Measurements from ENCODE around the gene GPR155. TPM values are rescaled to one million over a fixed set of nuclear protein-coding genes. Genes with fewer than 3 reads are reported as not detected.
"Not testable (repeated sequence)": the region's sequence is repeated elsewhere in the genome, so short reads cannot be mapped to it uniquely, and the experiment has no call there.

Gene GPR155
- total RNA-seq, 1 donor from 2014 or later = 0.94 TPM

DNA sequence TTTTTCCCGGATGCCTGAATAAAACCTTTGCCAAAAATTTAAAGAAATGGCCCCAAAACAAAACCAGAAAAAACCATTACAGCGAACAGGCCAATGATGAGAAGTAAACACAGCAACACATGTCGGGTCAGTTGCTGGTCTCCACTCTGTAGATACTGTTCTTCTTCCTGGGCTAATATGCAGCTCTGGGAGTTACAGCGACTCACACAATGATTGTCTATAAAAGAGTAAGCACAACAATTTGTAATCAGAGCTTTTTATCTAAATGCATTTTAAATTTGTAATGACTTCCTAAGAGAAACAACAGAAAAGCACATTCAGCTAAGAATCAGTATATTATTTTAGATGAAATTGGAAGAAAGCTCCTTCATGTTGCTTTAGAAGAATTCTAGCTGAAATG, 40.3 kb downstream of the GPR155 start:
- no peak for DNase-seq (ENCODE audit: low spot score)
- Mint-ChIP-seq H3K4me1 (ENCODE audit: low read depth) (peaks cover 2% of the 10 kb centered on the region), H3K9me3 (no peaks in the 10 kb centered on the region), H3K27ac (no peak overlapping the region), H3K27me3 (ENCODE audit: low read depth) (no peaks in the 10 kb centered on the region), H3K4me3 (ENCODE audit: low read depth) (no peak overlapping the region), H3K36me3 (ENCODE audit: low read depth) (peaks cover 10% of the 10 kb centered on the region)
- intact Hi-C loops (cut with micrococcal nuclease) = no loop called here

- Mint-ChIP-seq H3K4me3 (ENCODE audit: low read depth) (no peak overlapping the region), H3K36me3 (ENCODE audit: low read depth) (peaks cover 10% of the 10 kb centered on the region), H3K27ac (no peak overlapping the region), H3K27me3 (ENCODE audit: low read depth) (no peaks in the 10 kb centered on the region), H3K4me1 (ENCODE audit: low read depth) (no peaks in the 10 kb centered on the region), H3K9me3 (no peaks in the 10 kb centered on the region)
- no peak for DNase-seq (ENCODE audit: low spot score)
- intact Hi-C loops (cut with micrococcal nuclease) = no loop called here
Measured at GRCh38 chr2:174445248-174445647, 41.6 kb downstream of the GPR155 start.

GRCh38 chr2:174444761-174445160, 42.1 kb downstream of the GPR155 start:
- DNase-seq (ENCODE audit: low spot score) = no peak
- H3K36me3 Mint-ChIP-seq (ENCODE audit: low read depth) = peaks cover 10% of the 10 kb centered on the region
- intact Hi-C loops (cut with micrococcal nuclease) = no loop called here
- H3K9me3 Mint-ChIP-seq = no peaks in the 10 kb centered on the region
- no peak overlapping the region for H3K4me3 Mint-ChIP-seq (ENCODE audit: low read depth)
- no peak overlapping the region for H3K27ac Mint-ChIP-seq
- H3K4me1 Mint-ChIP-seq (ENCODE audit: low read depth) = no peaks in the 10 kb centered on the region
- H3K27me3 Mint-ChIP-seq (ENCODE audit: low read depth) = no peaks in the 10 kb centered on the region

GRCh38 chr2:174442546-174443510, 44.0 kb downstream of the GPR155 start:
- Mint-ChIP-seq H3K4me3 (ENCODE audit: low read depth) (no peak overlapping the region), H3K36me3 (ENCODE audit: low read depth) (peaks cover 6% of the 10 kb centered on the region), H3K27me3 (ENCODE audit: low read depth) (no peaks in the 10 kb centered on the region), H3K9me3 (no peaks in the 10 kb centered on the region), H3K4me1 (ENCODE audit: low read depth) (no peaks in the 10 kb centered on the region), H3K27ac (no peak overlapping the region)
- intact Hi-C loops (cut with micrococcal nuclease) = no loop called here
- DNase-seq (ENCODE audit: low spot score) = no peak

- H3K9me3 Mint-ChIP-seq = no peaks in the 10 kb centered on the region
- no peaks in the 10 kb centered on the region for H3K4me1 Mint-ChIP-seq (ENCODE audit: low read depth)
- H3K27ac Mint-ChIP-seq = no peak overlapping the region
- no peaks in the 10 kb centered on the region for H3K27me3 Mint-ChIP-seq (ENCODE audit: low read depth)
- intact Hi-C loops (cut with micrococcal nuclease) = no loop called here
- peaks cover 5% of the 10 kb centered on the region for H3K36me3 Mint-ChIP-seq (ENCODE audit: low read depth)
- no peak for DNase-seq (ENCODE audit: low spot score)
- H3K4me3 Mint-ChIP-seq (ENCODE audit: low read depth) = no peak overlapping the region
Measured at GRCh38 chr2:174439950-174440349, 46.9 kb downstream of the GPR155 start.

- Mint-ChIP-seq H3K4me3 (ENCODE audit: low read depth) (no peak overlapping the region), H3K27ac (no peak overlapping the region), H3K27me3 (ENCODE audit: low read depth) (no peaks in the 10 kb centered on the region), H3K36me3 (ENCODE audit: low read depth) (peaks cover 3% of the 10 kb centered on the region), H3K9me3 (no peaks in the 10 kb centered on the region), H3K4me1 (ENCODE audit: low read depth) (no peaks in the 10 kb centered on the region)
- no peak for DNase-seq (ENCODE audit: low spot score)
- intact Hi-C loops (cut with micrococcal nuclease) = no loop called here
Measured at GRCh38 chr2:174439323-174439722, 47.5 kb downstream of the GPR155 start.

DNA sequence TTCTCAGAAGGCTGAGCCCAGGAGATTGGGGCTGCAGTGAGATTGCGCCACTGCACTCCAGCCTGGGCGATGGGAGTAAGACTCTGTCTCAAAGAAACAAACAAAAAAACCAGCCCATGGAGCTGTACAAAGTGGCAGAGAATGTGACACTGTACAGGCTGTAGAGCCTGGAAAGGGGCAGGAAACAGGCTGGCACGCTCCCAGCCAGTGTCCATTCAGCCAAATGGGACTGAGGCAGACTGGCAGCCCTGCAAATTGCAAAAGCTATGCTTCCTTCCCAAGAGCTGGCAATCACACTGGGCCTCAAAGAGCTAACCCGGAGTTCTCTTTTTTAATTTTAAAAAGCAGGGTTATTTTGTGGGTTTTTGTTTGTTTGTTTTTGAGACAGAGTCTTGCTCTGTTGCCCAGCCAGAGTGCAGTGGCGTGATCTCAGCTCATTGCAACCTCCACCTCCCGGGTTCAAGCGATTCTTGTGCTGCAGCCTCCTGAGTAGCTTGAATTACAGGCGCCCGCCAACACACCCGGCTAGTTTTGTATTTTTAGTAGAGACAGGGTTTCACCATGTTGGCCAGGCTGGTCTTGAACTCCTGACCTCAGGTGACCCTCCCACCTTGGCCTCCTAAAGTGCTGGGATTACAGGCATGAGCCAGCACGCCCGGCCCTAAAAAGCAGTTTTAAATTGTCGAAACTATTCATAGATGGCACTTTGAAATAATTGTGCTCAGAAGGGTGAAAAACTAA, 48.5 kb downstream of the GPR155 start:
- H3K27ac Mint-ChIP-seq = no peak overlapping the region
- DNase-seq (ENCODE audit: low spot score) = no peak
- no peaks in the 10 kb centered on the region for H3K9me3 Mint-ChIP-seq
- H3K36me3 Mint-ChIP-seq (ENCODE audit: low read depth) = peaks cover 3% of the 10 kb centered on the region
- H3K4me3 Mint-ChIP-seq (ENCODE audit: low read depth) = no peak overlapping the region
- intact Hi-C loops (cut with micrococcal nuclease) = no loop called here
- no peaks in the 10 kb centered on the region for H3K4me1 Mint-ChIP-seq (ENCODE audit: low read depth)
- H3K27me3 Mint-ChIP-seq (ENCODE audit: low read depth) = no peaks in the 10 kb centered on the region

GRCh38 chr2:174436351-174436750, 50.5 kb downstream of the GPR155 start:
- Mint-ChIP-seq H3K4me3 (ENCODE audit: low read depth) (no peak overlapping the region), H3K4me1 (ENCODE audit: low read depth) (no peaks in the 10 kb centered on the region), H3K36me3 (ENCODE audit: low read depth) (no peaks in the 10 kb centered on the region), H3K27ac (no peak overlapping the region), H3K9me3 (no peaks in the 10 kb centered on the region), H3K27me3 (ENCODE audit: low read depth) (no peaks in the 10 kb centered on the region)
- DNase-seq (ENCODE audit: low spot score) = no peak
- intact Hi-C loops (cut with micrococcal nuclease) = no loop called here

GRCh38 chr2:174431902-174432301, 54.9 kb downstream of the GPR155 start:
- Mint-ChIP-seq H3K27ac (no peak overlapping the region), H3K9me3 (no peaks in the 10 kb centered on the region), H3K4me3 (ENCODE audit: low read depth) (no peak overlapping the region), H3K36me3 (ENCODE audit: low read depth) (peaks cover 3% of the 10 kb centered on the region), H3K4me1 (ENCODE audit: low read depth) (no peaks in the 10 kb centered on the region), H3K27me3 (ENCODE audit: low read depth) (no peaks in the 10 kb centered on the region)
- no peak for DNase-seq (ENCODE audit: low spot score)
- intact Hi-C loops (cut with micrococcal nuclease) = no loop called here

DNA sequence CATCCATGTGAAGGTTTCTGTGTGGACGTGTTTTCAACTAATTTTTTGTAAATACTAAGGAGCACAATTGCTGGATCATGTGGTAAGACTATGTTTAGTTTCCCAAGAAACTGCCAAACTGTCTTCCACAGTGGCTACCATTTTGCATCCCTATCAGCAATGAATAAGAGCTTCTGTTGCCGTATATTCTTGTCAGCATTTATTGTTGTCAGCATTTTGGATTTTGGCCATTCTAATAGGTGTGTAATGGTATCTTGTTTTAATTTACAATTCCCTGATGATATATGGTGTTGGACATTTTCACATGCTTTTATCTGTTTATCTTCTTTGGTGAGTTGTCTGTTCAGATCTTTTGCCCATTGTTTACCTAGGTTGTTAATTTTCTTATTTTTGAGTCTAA, 56.8 kb downstream of the GPR155 start:
- intact Hi-C loops (cut with micrococcal nuclease) = no loop called here
- DNase-seq (ENCODE audit: low spot score) = no peak
- no peaks in the 10 kb centered on the region for H3K27me3 Mint-ChIP-seq (ENCODE audit: low read depth)
- no peaks in the 10 kb centered on the region for H3K9me3 Mint-ChIP-seq
- no peaks in the 10 kb centered on the region for H3K4me1 Mint-ChIP-seq (ENCODE audit: low read depth)
- no peak overlapping the region for H3K4me3 Mint-ChIP-seq (ENCODE audit: low read depth)
- H3K27ac Mint-ChIP-seq = no peak overlapping the region
- H3K36me3 Mint-ChIP-seq (ENCODE audit: low read depth) = peaks cover 3% of the 10 kb centered on the region

GRCh38 chr2:174428214-174428613, 58.6 kb downstream of the GPR155 start:
- Mint-ChIP-seq H3K27me3 (ENCODE audit: low read depth) (no peaks in the 10 kb centered on the region), H3K4me3 (ENCODE audit: low read depth) (no peak overlapping the region), H3K4me1 (ENCODE audit: low read depth) (no peaks in the 10 kb centered on the region), H3K27ac (no peak overlapping the region), H3K9me3 (no peaks in the 10 kb centered on the region), H3K36me3 (ENCODE audit: low read depth) (peaks cover 3% of the 10 kb centered on the region)
- intact Hi-C loops (cut with micrococcal nuclease) = no loop called here
- DNase-seq (ENCODE audit: low spot score) = no peak

DNA sequence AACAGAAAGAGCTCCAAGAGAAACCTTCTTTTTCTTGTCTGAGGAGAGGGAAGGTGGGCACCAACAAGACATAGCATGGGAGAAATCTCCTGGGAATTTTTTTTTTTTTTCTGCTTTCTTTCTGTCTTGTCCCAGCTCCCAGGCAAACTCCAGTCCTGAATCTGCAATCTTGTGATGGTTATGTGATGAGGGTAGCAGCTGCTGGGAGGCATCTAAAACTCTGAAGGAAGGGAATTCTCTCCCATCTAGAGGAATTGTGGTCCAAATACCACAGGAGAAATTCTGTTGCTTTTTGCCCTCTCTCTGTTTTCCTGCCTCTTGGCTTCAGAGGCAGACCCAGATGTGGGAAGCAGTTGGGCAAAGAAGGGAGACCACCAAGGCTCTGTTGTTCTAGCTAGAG, 74.6 kb downstream of the GPR155 start:
- Mint-ChIP-seq H3K4me1 (ENCODE audit: low read depth) (no peaks in the 10 kb centered on the region), H3K27ac (no peak overlapping the region), H3K9me3 (no peaks in the 10 kb centered on the region), H3K4me3 (ENCODE audit: low read depth) (no peak overlapping the region), H3K36me3 (ENCODE audit: low read depth) (peaks cover 16% of the 10 kb centered on the region), H3K27me3 (ENCODE audit: low read depth) (no peaks in the 10 kb centered on the region)
- intact Hi-C loops (cut with micrococcal nuclease) = no loop called here
- DNase-seq (ENCODE audit: low spot score) = no peak

GRCh38 chr2:174410039-174410438, 76.8 kb downstream of the GPR155 start:
- DNase-seq (ENCODE audit: low spot score); H3K9me3 Mint-ChIP-seq; intact Hi-C loops (cut with micrococcal nuclease); H3K27ac Mint-ChIP-seq; H3K4me1 Mint-ChIP-seq (ENCODE audit: low read depth); H3K27me3 Mint-ChIP-seq (ENCODE audit: low read depth): not testable (repeated sequence)
- H3K36me3 Mint-ChIP-seq (ENCODE audit: low read depth) = peaks cover 16% of the 10 kb centered on the region
- H3K4me3 Mint-ChIP-seq (ENCODE audit: low read depth) = peak overlapping the region; percentile 21

Measured in activated T-helper 2 cell treated with anti-CD3 and anti-CD28 coated beads, Interferon-gamma antibody, Interleukin-2, Interleukin-4, amounts not matched to agents 10 μg/mL and 5 μg/mL and 100 μg/mL, durations not matched to agents 14 hours and 24 hours and 36 hours (primary cell).